Measurements from ENCODE around the gene CACNA1C. TPM values are rescaled to one million over a fixed set of nuclear protein-coding genes. Genes with fewer than 3 reads are reported as not detected.

The CACNA1C gene
- total RNA-seq, 2 donors from 2014 or later: 0.86 to 6.3 TPM

- Mint-ChIP-seq H3K9me3 (no peaks in the 10 kb centered on the region), H3K4me3 (peak overlapping the region; percentile 68), H3K4me1 (peaks cover 23% of the 10 kb centered on the region), H3K36me3 (ENCODE audit: low read depth) (no peaks in the 10 kb centered on the region), H3K27ac (no peak overlapping the region), H3K27me3 (ENCODE audit: insufficient read depth) (peaks cover 68% of the 10 kb centered on the region)
- H3K4me3 ChIP-seq (ENCODE audit: low read length): peak overlapping the region; percentile 87
- DNase-seq: peak; percentile 70
- H3K4me1 ChIP-seq (ENCODE audit: control insufficient read depth, insufficient read depth, low read length): no peaks in the 10 kb centered on the region
- WGBS, 2 experiments (ENCODE audit: insufficient coverage in 1 of 2, insufficient read length in 1 of 2): 0% methylated on average over 8 to 60 of the region's 60 CpGs
- no peak overlapping the region for H3K9ac ChIP-seq (ENCODE audit: extremely low read depth, low read length, poor library complexity, severe bottlenecking)
- no peaks in the 10 kb centered on the region for H3K36me3 ChIP-seq (ENCODE audit: control insufficient read depth, insufficient read depth, low read length)
- TF ChIP-seq CTCF (conservative IDR thresholded peaks at IDR 0.05): no peak
- no peaks in the 10 kb centered on the region for H3K9me3 ChIP-seq (ENCODE audit: control insufficient read depth, low read length)
- H3K27ac ChIP-seq (ENCODE audit: low read depth, low read length): no peak overlapping the region
- peaks cover 74% of the 10 kb centered on the region for H3K27me3 ChIP-seq (ENCODE audit: control insufficient read depth, insufficient read depth, low read length, poor library complexity, severe bottlenecking)
Observed at GRCh38 chr12:2053691-2054090, 904 bp downstream of the CACNA1C start.

GRCh38 chr12:2054091-2055018 lies 1.6 kb downstream of the CACNA1C start:
- H3K9me3 ChIP-seq (ENCODE audit: control insufficient read depth, low read length): no peaks in the 10 kb centered on the region
- no peaks in the 10 kb centered on the region for H3K36me3 ChIP-seq (ENCODE audit: control insufficient read depth, insufficient read depth, low read length)
- Mint-ChIP-seq H3K9me3 (no peaks in the 10 kb centered on the region), H3K27ac (no peak overlapping the region), H3K4me3 (peak overlapping the region; percentile 68), H3K27me3 (ENCODE audit: insufficient read depth) (peaks cover 62% of the 10 kb centered on the region), H3K36me3 (ENCODE audit: low read depth) (no peaks in the 10 kb centered on the region), H3K4me1 (peaks cover 25% of the 10 kb centered on the region)
- H3K27me3 ChIP-seq (ENCODE audit: control insufficient read depth, insufficient read depth, low read length, poor library complexity, severe bottlenecking): peaks cover 70% of the 10 kb centered on the region
- H3K27ac ChIP-seq (ENCODE audit: low read depth, low read length): no peak overlapping the region
- no peak overlapping the region for H3K9ac ChIP-seq (ENCODE audit: extremely low read depth, low read length, poor library complexity, severe bottlenecking)
- TF ChIP-seq CTCF (conservative IDR thresholded peaks at IDR 0.05): peak; percentile 28
- H3K4me3 ChIP-seq (ENCODE audit: low read length): peak overlapping the region; percentile 60
- WGBS, 2 experiments (ENCODE audit: insufficient coverage in 1 of 2, insufficient read length in 1 of 2): 14 to 65% methylated on average over 5 to 40 of the region's 40 CpGs
- DNase-seq: peak; percentile 75
- H3K4me1 ChIP-seq (ENCODE audit: control insufficient read depth, insufficient read depth, low read length): no peaks in the 10 kb centered on the region

GRCh38 chr12:2057041-2057794 lies 4.4 kb downstream of the CACNA1C start:
- no peak overlapping the region for H3K27ac Mint-ChIP-seq
- peaks cover 41% of the 10 kb centered on the region for H3K27me3 ChIP-seq (ENCODE audit: control insufficient read depth, insufficient read depth, low read length, poor library complexity, severe bottlenecking)
- peaks cover 36% of the 10 kb centered on the region for H3K27me3 Mint-ChIP-seq (ENCODE audit: insufficient read depth)
- no peaks in the 10 kb centered on the region for H3K9me3 Mint-ChIP-seq
- no peak overlapping the region for H3K4me3 Mint-ChIP-seq
- no peaks in the 10 kb centered on the region for H3K36me3 Mint-ChIP-seq (ENCODE audit: low read depth)
- DNase-seq: peak; percentile 99
- H3K36me3 ChIP-seq (ENCODE audit: control insufficient read depth, insufficient read depth, low read length): no peaks in the 10 kb centered on the region
- no peaks in the 10 kb centered on the region for H3K4me1 ChIP-seq (ENCODE audit: control insufficient read depth, insufficient read depth, low read length)
- WGBS, 2 experiments (ENCODE audit: insufficient coverage in 1 of 2, insufficient read length in 1 of 2): 60 to 66% methylated on average over 19 to 21 of the region's 21 CpGs
- H3K4me3 ChIP-seq (ENCODE audit: low read length): no peak overlapping the region
- no peak overlapping the region for H3K9ac ChIP-seq (ENCODE audit: extremely low read depth, low read length, poor library complexity, severe bottlenecking)
- peak; percentile 100 for TF ChIP-seq CTCF (conservative IDR thresholded peaks at IDR 0.05)
- no peak overlapping the region for H3K27ac ChIP-seq (ENCODE audit: low read depth, low read length)
- no peaks in the 10 kb centered on the region for H3K9me3 ChIP-seq (ENCODE audit: control insufficient read depth, low read length)
- H3K4me1 Mint-ChIP-seq: peaks cover 23% of the 10 kb centered on the region

Data from endodermal cell (in vitro differentiated cells).